ENCODE data around the gene USF3.

Gene USF3

GRCh38 chr3:113664523-113665094, 31.8 kb downstream of the USF3 start:
- DNase-seq (ENCODE audit: low read depth), result no peak
- no peak for TF ChIP-seq CTCF (conservative IDR thresholded peaks at IDR 0.05; ENCODE audit: low read depth, low read length)

GRCh38 chr3:113663761-113664160, 32.7 kb downstream of the USF3 start:
- no peak for TF ChIP-seq CTCF (conservative IDR thresholded peaks at IDR 0.05; ENCODE audit: low read depth, low read length)
- DNase-seq (ENCODE audit: low read depth), result no peak
- H3K4me3 ChIP-seq (ENCODE audit: low read length), result no peak overlapping the region

More at GRCh38 chr3:113664523-113665094, 31.8 kb downstream of the USF3 start:
- no peak overlapping the region for H3K4me3 ChIP-seq (ENCODE audit: low read length)

- TF ChIP-seq CTCF (conservative IDR thresholded peaks at IDR 0.05; ENCODE audit: low read depth, low read length), result no peak
- DNase-seq (ENCODE audit: low read depth), result no peak
- H3K4me3 ChIP-seq (ENCODE audit: low read length), result no peak overlapping the region
Observed at GRCh38 chr3:113663324-113663750, 33.1 kb downstream of the USF3 start.

- no peak for DNase-seq (ENCODE audit: low read depth)
- no peak for TF ChIP-seq CTCF (conservative IDR thresholded peaks at IDR 0.05; ENCODE audit: low read depth, low read length)
- no peak overlapping the region for H3K4me3 ChIP-seq (ENCODE audit: low read length)
Observed at GRCh38 chr3:113662824-113663223, 33.6 kb downstream of the USF3 start.

- no peak for TF ChIP-seq CTCF (conservative IDR thresholded peaks at IDR 0.05; ENCODE audit: low read depth, low read length)
- DNase-seq (ENCODE audit: low read depth), result no peak
- H3K4me3 ChIP-seq (ENCODE audit: low read length), result no peak overlapping the region
Observed at GRCh38 chr3:113660896-113661295, 35.5 kb downstream of the USF3 start.

GRCh38 chr3:113660458-113660857, 36.0 kb downstream of the USF3 start:
- no peak for DNase-seq (ENCODE audit: low read depth)
- H3K4me3 ChIP-seq (ENCODE audit: low read length), result no peak overlapping the region
- no peak for TF ChIP-seq CTCF (conservative IDR thresholded peaks at IDR 0.05; ENCODE audit: low read depth, low read length)

- H3K4me3 ChIP-seq (ENCODE audit: low read length), result no peak overlapping the region
- TF ChIP-seq CTCF (conservative IDR thresholded peaks at IDR 0.05; ENCODE audit: low read depth, low read length), result no peak
- no peak for DNase-seq (ENCODE audit: low read depth)
Observed at GRCh38 chr3:113659996-113660395, 36.4 kb downstream of the USF3 start.
